Activated T-cell treated with anti-CD3 and anti-CD28 coated beads, Interleukin-2, amount 50 U/mL, for 48 hours (primary cell): ENCODE measurements around the gene MACROH2A1.
A peak's percentile ranks its signal among the peaks of the same experiment; 100 is the strongest.

Experiments
- DNase-seq, 2 experiments: peaks; one replicate each; pipeline ENCODE4 v3.0.0-alpha.2; 2020

The MACROH2A1 gene

DNA sequence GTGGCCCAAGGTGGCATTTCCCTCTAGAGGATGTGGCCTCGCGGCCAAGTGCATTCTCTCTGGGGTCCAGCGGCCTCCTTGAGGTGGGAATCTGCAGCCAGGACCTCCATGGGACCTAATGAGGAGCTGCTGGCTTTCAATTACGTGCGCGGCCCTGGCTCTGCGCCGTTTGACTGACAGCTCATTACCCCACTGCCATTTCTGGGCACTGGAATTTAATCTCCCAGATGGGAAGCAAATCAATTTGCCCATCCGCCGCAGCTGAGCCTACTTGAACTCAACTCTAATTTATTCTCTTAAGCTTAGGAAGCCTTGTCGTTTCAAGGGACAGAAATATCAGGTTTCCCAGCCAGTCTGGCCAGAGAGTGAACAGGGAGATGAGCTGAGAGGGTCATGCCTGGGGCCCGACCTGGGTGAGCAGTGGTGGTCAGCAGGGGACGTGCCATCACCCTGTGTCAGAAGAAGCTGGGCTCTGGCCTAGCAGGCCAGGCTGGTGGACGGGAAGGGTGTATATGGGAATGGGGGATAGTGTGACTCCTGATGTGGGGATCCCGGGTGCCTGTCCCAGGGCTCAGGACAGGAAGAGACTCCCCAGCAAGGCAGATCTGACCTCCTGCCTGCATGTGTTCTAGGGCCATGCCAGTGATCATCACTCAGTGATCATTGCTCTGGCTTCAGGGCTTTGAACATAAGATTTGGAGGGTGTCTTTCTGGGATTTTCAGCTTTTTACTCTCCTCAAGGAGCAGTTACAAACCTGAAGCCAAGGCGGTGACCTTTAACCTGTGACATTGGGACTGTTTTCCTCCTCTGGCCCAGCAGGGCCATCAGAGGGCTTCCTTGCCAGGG is 69.7 kb downstream of the MACROH2A1 start:
- no peak for DNase-seq

GRCh38 chr5:135328128-135328687 is 70.8 kb downstream of the MACROH2A1 start:
- DNase-seq, result no peak

DNA sequence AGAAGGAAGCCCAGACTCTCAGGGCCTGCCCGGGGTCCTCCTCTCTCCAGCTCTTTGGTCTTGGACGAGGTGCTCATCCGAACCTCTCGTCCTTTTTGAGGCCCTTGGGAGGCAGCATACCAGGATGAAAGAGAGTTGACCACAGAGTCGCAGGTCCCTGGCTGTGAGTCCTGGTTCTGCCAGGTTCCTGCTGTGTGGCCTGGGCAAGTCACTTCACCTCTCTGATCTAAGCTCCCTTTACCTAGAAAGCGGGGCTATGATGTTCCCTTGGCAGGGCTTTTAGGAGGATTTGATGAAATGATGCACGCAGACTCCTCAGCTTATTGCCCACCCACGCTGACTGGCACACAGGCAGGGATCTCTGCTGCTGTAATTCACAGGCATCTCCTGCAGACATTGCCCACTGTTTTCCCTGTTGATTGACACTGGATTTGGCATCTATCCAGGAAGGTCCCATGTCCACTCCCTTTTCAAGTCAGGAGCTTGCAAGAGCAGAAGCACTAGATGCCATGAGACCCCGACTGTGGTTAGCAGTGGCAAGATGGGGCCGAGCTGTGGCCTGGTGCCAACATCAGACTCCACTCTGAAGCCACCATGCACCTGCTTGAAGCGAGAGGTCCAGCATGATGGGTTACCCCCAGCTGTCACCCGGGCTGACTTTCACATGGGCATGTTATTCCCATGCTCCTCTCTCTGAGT is 71.5 kb downstream of the MACROH2A1 start:
- DNase-seq, result no peak

- no peak for DNase-seq
Observed at GRCh38 chr5:135326296-135327254, 72.5 kb downstream of the MACROH2A1 start.

DNA sequence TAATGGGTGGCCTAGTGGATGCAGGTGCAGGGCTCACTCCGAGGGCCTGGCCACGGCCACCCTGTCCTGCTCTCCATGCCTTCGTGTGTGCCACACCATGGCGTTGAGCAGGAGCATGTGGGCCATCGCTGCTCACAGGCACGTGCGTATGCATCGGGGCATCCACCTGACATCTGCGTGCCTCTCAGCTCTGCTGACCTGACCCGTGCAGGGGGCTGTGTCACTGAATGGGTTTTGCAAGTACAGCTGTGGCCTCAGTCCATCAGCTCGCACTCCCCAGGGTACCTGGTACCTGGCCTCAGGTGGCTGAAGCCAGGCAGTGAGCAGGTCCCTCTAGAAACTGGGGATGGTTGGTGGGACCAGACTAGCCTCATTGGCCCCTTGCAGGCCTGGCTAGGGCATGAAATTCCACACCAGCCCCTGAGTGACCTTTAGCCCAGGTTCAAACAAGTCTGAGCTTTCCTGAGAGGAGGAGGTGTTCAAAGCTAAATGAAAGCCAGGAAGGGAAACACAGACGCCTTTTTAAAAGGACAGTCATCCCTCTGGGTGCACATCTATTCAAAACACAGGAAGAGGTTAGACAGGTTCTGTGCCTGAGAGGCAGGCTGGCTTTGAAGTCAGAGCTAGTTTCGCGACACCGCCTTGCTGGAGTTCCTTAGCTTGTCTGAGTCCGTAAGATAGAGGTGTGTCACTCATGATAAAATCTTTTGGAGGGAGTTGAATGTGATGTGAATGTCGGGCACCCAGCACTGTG is 74.0 kb downstream of the MACROH2A1 start:
- DNase-seq, result no peak

DNA sequence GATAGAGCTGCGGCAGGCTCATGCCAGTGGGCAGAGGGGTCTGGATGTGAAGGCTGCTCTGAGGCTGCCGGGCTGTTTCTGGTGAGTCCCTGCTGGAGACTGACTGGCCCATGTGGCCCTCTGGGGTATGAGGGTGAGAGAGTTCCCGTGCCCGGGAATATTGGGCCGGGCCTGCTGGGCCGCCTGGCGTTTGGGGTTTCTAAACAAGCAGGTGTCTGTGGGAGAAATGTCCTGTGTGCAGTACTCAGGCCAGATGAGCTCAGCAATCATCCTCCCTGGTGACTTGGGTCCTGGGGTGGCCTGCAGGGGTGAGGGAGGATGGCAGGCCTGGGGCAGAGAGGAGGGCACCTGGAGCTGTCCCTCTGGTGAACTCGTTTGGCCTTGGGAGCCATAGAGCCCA is 74.9 kb downstream of the MACROH2A1 start:
- DNase-seq, result no peak

GRCh38 chr5:135323701-135324132 is 75.3 kb downstream of the MACROH2A1 start:
- peak in 1 of 2 experiments; percentile 8 for DNase-seq

DNA sequence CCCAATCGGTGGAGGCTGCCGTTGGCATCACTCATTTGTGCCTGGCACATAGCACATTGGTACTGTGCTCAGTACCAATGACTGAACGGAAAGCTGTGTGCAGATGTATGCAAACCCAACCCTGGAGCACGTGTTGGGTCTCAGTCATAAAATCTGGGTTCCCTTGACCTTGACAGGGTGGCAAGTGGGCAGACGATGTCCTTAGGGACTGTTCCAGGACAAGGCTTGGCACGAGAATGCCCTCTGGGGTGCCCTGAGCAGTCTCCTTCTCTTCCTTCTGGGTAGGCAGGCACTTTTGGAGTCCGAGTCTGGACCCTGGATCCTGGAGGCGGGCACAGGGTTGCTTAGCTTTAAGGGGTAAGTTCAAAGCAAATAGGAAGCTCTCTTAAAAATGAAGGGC is 75.8 kb downstream of the MACROH2A1 start:
- no peak for DNase-seq

GRCh38 chr5:135322744-135323143 is 76.3 kb downstream of the MACROH2A1 start:
- no peak for DNase-seq

- no peak for DNase-seq
Observed at GRCh38 chr5:135322271-135322670, 76.8 kb downstream of the MACROH2A1 start.

DNA sequence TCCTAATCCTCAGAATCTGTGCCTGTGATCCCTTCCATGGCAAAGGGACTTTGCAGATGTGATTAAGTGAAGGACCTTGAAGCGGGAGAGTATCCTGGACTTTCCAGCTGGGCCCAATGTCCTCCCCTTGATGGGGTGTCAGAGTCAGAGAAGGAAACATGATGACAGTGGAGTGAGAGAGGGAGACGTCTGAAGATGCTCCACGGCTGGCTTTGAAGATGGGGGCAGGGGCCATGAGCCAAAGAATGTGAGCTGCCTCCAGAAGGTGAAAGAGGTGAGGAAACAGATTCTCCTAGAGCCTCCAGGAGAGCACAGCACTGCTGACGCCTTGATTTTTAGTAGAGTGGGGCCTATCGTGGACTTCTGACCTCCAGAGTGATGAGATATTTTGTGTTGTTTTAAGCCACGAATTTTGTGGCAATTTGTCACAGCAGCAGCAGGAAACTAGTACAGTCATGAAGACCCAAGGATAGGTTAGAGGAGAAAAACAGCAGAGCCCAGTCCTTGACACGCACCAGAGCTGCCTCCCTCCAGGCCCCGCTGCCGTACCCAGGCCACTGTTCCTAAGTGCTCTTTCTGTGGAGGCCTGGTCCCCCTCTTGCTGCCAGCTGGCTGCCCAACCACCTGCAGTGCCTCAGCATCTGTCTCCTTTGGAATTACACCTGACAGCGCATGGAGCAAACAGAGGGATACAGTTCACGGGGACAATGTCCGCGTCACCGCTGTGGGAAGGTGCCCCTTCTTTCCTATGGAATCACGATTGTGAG is 78.1 kb downstream of the MACROH2A1 start:
- peak in 1 of 2 experiments; percentile 10 for DNase-seq

GRCh38 chr5:135319928-135320606 is 79.0 kb downstream of the MACROH2A1 start:
- DNase-seq, result peak in 1 of 2 experiments; percentile 11

DNA sequence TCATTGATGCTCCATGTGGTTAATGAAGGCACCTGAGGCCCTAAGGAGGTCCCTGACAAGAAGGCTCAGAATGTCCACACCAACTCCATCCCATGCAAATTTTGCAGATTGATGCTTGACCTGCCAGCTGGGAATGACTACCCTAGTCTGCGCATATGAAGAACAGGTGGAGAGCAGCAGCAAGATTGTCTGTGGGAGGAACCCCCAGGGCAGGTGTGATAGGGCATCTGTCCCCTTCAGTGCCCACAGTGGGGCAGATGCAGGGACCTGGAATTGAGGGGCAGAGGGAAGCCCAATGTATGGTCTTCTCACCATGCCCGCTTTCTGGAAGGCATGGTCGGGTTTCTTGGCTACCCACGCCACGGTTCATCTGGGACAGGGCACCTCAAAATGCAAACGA is 79.6 kb downstream of the MACROH2A1 start:
- no peak for DNase-seq

DNA sequence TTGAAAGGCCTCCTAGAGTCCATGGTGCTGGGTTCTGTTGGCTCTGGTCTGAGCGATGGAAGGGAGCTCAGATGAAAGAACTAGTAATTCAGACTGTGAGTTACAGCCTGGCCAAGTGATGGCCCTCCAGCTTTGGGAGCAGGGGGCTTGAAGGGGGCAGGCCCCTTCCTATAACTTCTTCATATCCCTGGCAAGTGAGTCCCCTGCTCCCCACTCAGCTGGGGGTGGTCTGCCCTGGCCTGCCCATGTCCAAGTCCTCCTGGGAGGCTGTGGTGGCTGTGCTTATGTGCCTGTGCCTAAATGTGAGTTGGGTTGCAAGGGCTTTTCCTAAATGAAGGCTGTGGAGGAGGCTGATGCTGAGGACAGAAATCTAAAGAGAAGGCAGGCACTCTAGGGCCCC is 80.1 kb downstream of the MACROH2A1 start:
- peak; percentile 4 to 10 for DNase-seq

DNA sequence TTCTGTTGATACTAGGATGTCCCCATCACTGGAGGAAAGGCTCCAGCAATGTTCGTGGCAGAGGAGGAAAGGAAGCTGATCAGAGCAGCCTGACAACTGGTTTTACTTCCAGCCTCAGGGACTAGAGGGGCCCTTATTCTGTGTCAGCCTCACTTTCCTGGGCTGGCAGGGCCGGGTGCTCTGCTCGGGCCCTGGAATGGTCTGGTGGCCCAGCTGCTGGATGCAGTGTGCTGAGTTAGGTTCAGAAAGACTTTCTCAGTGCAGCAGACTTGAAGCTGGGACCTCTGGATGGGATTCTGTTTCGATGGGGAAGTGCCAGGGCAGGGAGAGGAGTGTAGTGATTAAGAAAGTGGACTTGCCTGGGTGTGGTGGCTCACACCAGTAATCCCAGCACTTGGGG is 81.0 kb downstream of the MACROH2A1 start:
- DNase-seq, result peak in 1 of 2 experiments; percentile 1

DNA sequence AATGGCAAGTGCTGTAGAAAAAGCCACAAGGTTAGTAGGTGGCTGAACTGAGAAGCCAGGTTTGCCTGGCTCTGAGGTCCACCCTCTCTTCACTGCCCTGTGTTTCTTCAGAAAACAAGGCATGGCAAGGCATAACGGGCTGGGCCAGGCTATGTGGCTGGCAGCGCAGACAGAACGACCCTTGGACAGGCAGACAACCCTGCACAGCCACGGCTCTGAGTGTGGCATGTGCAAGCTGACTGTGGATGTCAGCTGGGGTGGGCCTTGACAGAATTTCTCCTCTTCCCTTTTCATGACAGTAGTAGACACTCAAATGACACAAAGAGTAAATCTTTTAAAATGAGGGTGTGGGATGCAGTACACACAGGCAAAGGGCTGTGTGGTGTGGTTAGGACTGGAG is 81.7 kb downstream of the MACROH2A1 start:
- DNase-seq, result no peak

DNA sequence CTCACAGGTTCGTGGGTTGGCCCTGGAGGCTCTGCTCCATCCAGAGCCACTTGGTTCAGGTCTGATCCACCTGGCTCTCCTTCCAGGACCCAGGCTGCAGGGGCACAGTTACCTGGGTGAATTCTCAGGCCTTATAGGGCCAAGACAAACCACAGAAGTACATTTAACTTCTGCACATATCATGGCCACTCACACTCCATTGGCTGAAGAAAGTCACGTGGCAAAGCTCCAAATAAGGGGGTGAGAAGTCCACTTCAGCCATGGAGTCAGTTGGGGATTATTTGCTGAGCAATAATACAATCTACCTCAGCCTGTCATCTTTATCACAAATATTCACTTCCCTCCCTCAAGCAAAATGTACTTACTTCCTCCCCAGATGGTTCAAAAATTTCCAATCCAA is 83.6 kb downstream of the MACROH2A1 start:
- DNase-seq, result no peak

GRCh38 chr5:135313946-135314345 is 85.1 kb downstream of the MACROH2A1 start:
- no peak for DNase-seq

GRCh38 chr5:135313405-135313804 is 85.6 kb downstream of the MACROH2A1 start:
- peak in 1 of 2 experiments; percentile 9 for DNase-seq

GRCh38 chr5:135312255-135312935 is 86.6 kb downstream of the MACROH2A1 start:
- DNase-seq, result no peak
